Epithelial cell of esophagus (primary cell): ENCODE data around the gene LPIN1.

Source experiments
- DNase-seq: peaks from one replicate; pipeline ENCODE4 v3.0.0; 2010; ENCODE audit warnings: low read depth
- H3K4me3 ChIP-seq: 2 replicates; pipeline ENCODE4 v1.5.1; 2011; ENCODE audit warnings: mild to moderate bottlenecking, low read length, control low read depth
- CTCF ChIP-seq: IDR thresholded peaks from 2 replicates; pipeline ENCODE4 v1.5.1; 2011; ENCODE audit warnings: low read depth, mild to moderate bottlenecking, low read length, control low read depth, inconsistent platforms; ENCODE audit not compliant: insufficient read depth; ENCODE audit errors: missing control alignments

The LPIN1 gene

GRCh38 chr2:11738589-11739436, 7.6 kb upstream of the LPIN1 start:
- TF ChIP-seq CTCF, result peak; percentile 35
- no peak overlapping the region for H3K4me3 ChIP-seq
- DNase-seq, result peak; percentile 34

GRCh38 chr2:11740723-11741122, 5.7 kb upstream of the LPIN1 start:
- DNase-seq, result no peak
- H3K4me3 ChIP-seq, result no peak overlapping the region

GRCh38 chr2:11742317-11742701, 4.1 kb upstream of the LPIN1 start:
- no peak for TF ChIP-seq CTCF
- no peak for DNase-seq
- H3K4me3 ChIP-seq, result no peak overlapping the region

More at GRCh38 chr2:11740723-11741122, 5.7 kb upstream of the LPIN1 start:
- TF ChIP-seq CTCF, result no peak

- no peak for TF ChIP-seq CTCF
- DNase-seq, result no peak
- H3K4me3 ChIP-seq, result no peak overlapping the region
Measured at GRCh38 chr2:11742702-11743357, 3.6 kb upstream of the LPIN1 start.

GRCh38 chr2:11743366-11743765, 3.1 kb upstream of the LPIN1 start:
- TF ChIP-seq CTCF, result no peak
- DNase-seq, result no peak
- no peak overlapping the region for H3K4me3 ChIP-seq

- H3K4me3 ChIP-seq, result no peak overlapping the region
- DNase-seq, result peak; percentile 100
- TF ChIP-seq CTCF, result no peak
Measured at GRCh38 chr2:11743846-11744553, 2.4 kb upstream of the LPIN1 start.
